ENCODE results near the gene C1orf50. TPM values are rescaled to one million over a fixed set of nuclear protein-coding genes. Genes with fewer than 3 reads are reported as not detected.

C1orf50 gene
- total RNA-seq, 2 experiments from 2014 or later: 23.1 to 23.9 TPM

DNA sequence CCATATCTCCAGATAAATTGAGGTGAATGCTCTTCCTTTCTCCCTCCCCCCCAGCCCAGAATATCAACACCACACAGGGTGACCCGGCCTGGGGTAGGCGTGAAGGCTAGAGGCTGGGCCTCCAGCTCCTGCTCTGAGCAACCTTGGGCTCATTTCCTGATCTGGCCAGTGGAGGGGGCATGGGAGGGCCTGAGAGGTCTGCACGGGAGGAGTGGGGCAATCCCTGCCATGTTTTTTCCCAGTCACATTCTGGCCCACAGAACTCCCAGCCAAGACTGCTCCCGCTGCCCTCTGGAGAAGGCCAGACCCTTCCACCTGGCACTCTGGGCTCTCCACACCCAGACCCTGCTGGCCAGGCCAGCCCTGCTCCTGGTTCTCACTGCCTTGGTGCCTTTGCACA, 30.9 kb upstream of the C1orf50 start:
- no peaks in the 10 kb centered on the region for H3K27me3 Mint-ChIP-seq
- Histone ChIP-seq H3K27me3 (ENCODE audit: control insufficient read depth in 1 of 2, insufficient read depth in 2 of 2, low read length in 2 of 2) (no peaks in the 10 kb centered on the region), H3K36me3 (ENCODE audit: insufficient read depth, low read length) (no peaks in the 10 kb centered on the region), H3K27ac (ENCODE audit: low read depth in 1 of 2, low read length in 2 of 2) (no peak overlapping the region), H3K4me3 (ENCODE audit: low read length) (no peak overlapping the region), H3K4me1 (ENCODE audit: insufficient read depth, low read length) (peaks cover 7% of the 10 kb centered on the region), H3K9me3 (ENCODE audit: control insufficient read depth in 1 of 2, insufficient read depth in 1 of 2, low read length in 2 of 2) (no peaks in the 10 kb centered on the region)
- intact Hi-C loops (cut with DNase I, micrococcal nuclease): no loop called here
- TF ChIP-seq CTCF (IDR thresholded peaks at IDR 0.05): no peak
- H3K4me1 Mint-ChIP-seq (ENCODE audit: low read depth): peaks cover 9% of the 10 kb centered on the region
- POLR2A ChIA-PET: no interaction called here
- no peaks in the 10 kb centered on the region for H3K9me3 Mint-ChIP-seq
- CTCF ChIA-PET: no interaction called here
- no peak overlapping the region for H3K27ac Mint-ChIP-seq
- H3K36me3 Mint-ChIP-seq (ENCODE audit: low read depth): no peaks in the 10 kb centered on the region
- ATAC-seq (ENCODE audit: poor library complexity) (no peak), DNase-seq (no peak)
- H3K4me3 Mint-ChIP-seq: no peak overlapping the region

DNA sequence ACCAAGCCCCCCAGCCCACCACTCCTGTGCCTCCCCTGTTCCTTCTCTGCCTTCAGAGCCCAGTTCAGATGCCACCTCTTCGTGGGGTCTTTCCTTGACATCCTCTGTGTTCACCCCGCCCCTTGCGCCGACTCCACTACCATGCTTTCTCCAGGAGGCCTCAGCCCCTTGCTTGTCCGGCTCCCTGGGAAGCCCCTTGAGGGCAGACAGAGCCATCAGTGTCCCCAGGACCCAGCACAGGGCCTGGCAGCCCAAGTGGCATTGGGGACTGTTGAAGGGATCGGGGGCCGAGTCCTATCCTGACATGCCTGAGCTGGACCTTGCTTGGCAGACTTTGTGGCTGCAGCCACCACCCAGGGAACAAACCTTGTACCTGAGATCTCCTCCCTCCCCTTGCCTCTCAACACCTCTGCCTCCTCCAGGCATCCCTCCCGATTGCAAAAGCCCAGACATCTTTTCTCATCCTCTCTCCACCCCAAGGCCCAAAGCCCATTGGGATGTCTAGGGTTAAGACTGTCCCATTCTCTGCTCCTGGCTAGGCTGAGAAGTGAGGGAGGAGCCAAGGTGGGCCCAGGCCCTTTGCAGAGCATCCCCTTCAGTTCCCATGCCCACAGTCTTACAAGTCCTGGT, 30.4 kb upstream of the C1orf50 start:
- Histone ChIP-seq H3K27ac (ENCODE audit: low read depth in 1 of 2, low read length in 2 of 2) (no peak overlapping the region), H3K27me3 (ENCODE audit: control insufficient read depth in 1 of 2, insufficient read depth in 2 of 2, low read length in 2 of 2) (no peaks in the 10 kb centered on the region), H3K36me3 (ENCODE audit: insufficient read depth, low read length) (no peaks in the 10 kb centered on the region), H3K4me3 (ENCODE audit: low read length) (no peak overlapping the region), H3K4me1 (ENCODE audit: insufficient read depth, low read length) (peaks cover 7% of the 10 kb centered on the region), H3K9me3 (ENCODE audit: control insufficient read depth in 1 of 2, insufficient read depth in 1 of 2, low read length in 2 of 2) (no peaks in the 10 kb centered on the region)
- no peak for DNase-seq
- intact Hi-C loops (cut with DNase I, micrococcal nuclease): no loop called here
- no peaks in the 10 kb centered on the region for H3K27me3 Mint-ChIP-seq
- ATAC-seq (ENCODE audit: poor library complexity): no peak
- ChIA-PET CTCF (no interaction called here), POLR2A (no interaction called here)
- H3K4me3 Mint-ChIP-seq: no peak overlapping the region
- peaks cover 9% of the 10 kb centered on the region for H3K4me1 Mint-ChIP-seq (ENCODE audit: low read depth)
- H3K27ac Mint-ChIP-seq: no peak overlapping the region
- H3K9me3 Mint-ChIP-seq: no peaks in the 10 kb centered on the region
- H3K36me3 Mint-ChIP-seq (ENCODE audit: low read depth): no peaks in the 10 kb centered on the region
- no peak for TF ChIP-seq CTCF (IDR thresholded peaks at IDR 0.05)

DNA sequence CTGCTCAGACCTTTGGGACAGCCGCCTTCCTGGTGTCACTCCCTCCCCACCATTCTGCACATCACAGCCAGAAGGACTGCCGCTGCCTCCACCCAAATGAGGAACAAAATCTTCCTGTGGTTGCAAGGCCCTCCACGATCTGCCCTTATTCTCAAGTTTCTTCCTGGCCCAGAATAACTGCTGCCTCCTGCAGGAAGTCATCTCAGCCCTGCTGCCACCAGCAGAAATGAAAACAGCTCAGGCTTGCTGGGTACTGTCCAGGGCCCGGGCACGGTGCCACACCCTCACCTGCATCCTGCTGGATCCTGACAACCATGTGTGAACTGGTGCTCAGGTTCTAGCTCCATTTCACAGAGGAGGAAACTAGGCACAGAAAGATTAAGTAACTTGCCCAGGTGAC, 29.8 kb upstream of the C1orf50 start:
- Histone ChIP-seq H3K27me3 (ENCODE audit: control insufficient read depth in 1 of 2, insufficient read depth in 2 of 2, low read length in 2 of 2) (no peaks in the 10 kb centered on the region), H3K9me3 (ENCODE audit: control insufficient read depth in 1 of 2, insufficient read depth in 1 of 2, low read length in 2 of 2) (no peaks in the 10 kb centered on the region), H3K36me3 (ENCODE audit: insufficient read depth, low read length) (no peaks in the 10 kb centered on the region), H3K27ac (ENCODE audit: low read depth in 1 of 2, low read length in 2 of 2) (no peak overlapping the region), H3K4me3 (ENCODE audit: low read length) (no peak overlapping the region), H3K4me1 (ENCODE audit: insufficient read depth, low read length) (peaks cover 7% of the 10 kb centered on the region)
- ATAC-seq (ENCODE audit: poor library complexity) (no peak), DNase-seq (peak in 2 of 14 experiments; percentile 10 to 39)
- Mint-ChIP-seq H3K4me1 (ENCODE audit: low read depth) (peaks cover 9% of the 10 kb centered on the region), H3K9me3 (no peaks in the 10 kb centered on the region), H3K27me3 (no peaks in the 10 kb centered on the region), H3K27ac (no peak overlapping the region), H3K4me3 (no peak overlapping the region), H3K36me3 (ENCODE audit: low read depth) (no peaks in the 10 kb centered on the region)
- ChIA-PET CTCF (no interaction called here), POLR2A (no interaction called here)
- TF ChIP-seq CTCF (IDR thresholded peaks at IDR 0.05): no peak
- intact Hi-C loops (cut with DNase I, micrococcal nuclease): no loop called here
